ENCODE measurements around the gene TENT5D. TPM values are rescaled to one million over a fixed set of nuclear protein-coding genes. Genes with fewer than 3 reads are reported as not detected.
"Not testable (repeated sequence)": the region's sequence is repeated elsewhere in the genome, so short reads cannot be mapped to it uniquely, and the experiment has no call there.

Gene TENT5D
- total and polyA plus RNA-seq, 9 of the 15 experiments (the other 6 are each of a cell fraction or from before 2014, with no cell fraction given), result 0.08 to 0.41 (median 0.15) TPM; not detected in 1

- TF ChIP-seq THRA (IDR thresholded peaks at IDR 0.05) (no peak), ARNT (IDR thresholded peaks at IDR 0.05) (no peak), SP1 (CRISPR knock-in tag; IDR thresholded peaks at IDR 0.05) (no peak), NFIC (IDR thresholded peaks at IDR 0.05) (no peak), HDAC1 (IDR thresholded peaks at IDR 0.05) (no peak), ZNF586 (CRISPR knock-in tag; conservative IDR thresholded peaks at IDR 0.05) (no peak), SNIP1 (IDR thresholded peaks at IDR 0.05; ENCODE audit: low read depth) (no peak), RCOR1 (IDR thresholded peaks at IDR 0.05; ENCODE audit: borderline replicate concordance in 1 of 2, low read depth in 2 of 2, low read length in 2 of 2) (no peak)
Observed at GRCh38 chrX:80432863-80433262, 12.6 kb downstream of the TENT5D start (continued).

GRCh38 chrX:80468166-80468565 lies 47.9 kb downstream of the TENT5D start:
- H3K36me3 ChIP-seq (ENCODE audit: control insufficient read depth, insufficient read depth, low read length); H3K4me1 ChIP-seq (replicated peaks in 1 of 2; ENCODE audit: control insufficient read depth in 2 of 2, insufficient read depth in 2 of 2, low read length in 2 of 2); H3K79me2 ChIP-seq (ENCODE audit: control insufficient read depth, insufficient read depth, low read length); BruUV-seq (replicated peaks); in situ Hi-C loops (cut with MboI); H3K27me3 ChIP-seq (ENCODE audit: control insufficient read depth in 2 of 2, insufficient read depth in 2 of 2, low read length in 2 of 2); H3K4me2 ChIP-seq (ENCODE audit: insufficient read depth, low read length); H3K9me3 ChIP-seq (replicated peaks; ENCODE audit: control insufficient read depth, insufficient read depth, low read depth, low read length); H3K27ac ChIP-seq (ENCODE audit: extremely low read depth, low read depth, low read length); POLR2A ChIA-PET; ATAC-seq; intact Hi-C loops (cut with micrococcal nuclease); H4K20me1 ChIP-seq (replicated peaks; ENCODE audit: control insufficient read depth, insufficient read depth, low read length); DNase-seq (ENCODE audit: extremely low read depth in 1 of 4, low spot score in 3 of 4); CTCF ChIA-PET (ENCODE audit: low intra/inter-chr PET ratio); H2AFZ ChIP-seq (ENCODE audit: low read depth, low read length); H3K9ac ChIP-seq (ENCODE audit: insufficient read depth in 1 of 2, low read depth in 2 of 2, low read length in 2 of 2); FAIRE-seq; H3K4me3 ChIP-seq; H3K9me1 ChIP-seq (ENCODE audit: control insufficient read depth, insufficient read depth, low read length): not testable (repeated sequence)
- 0% methylated on average over 1 of the region's 4 CpGs for WGBS (ENCODE audit: insufficient coverage, low coverage, missing lambda C conversion rate)
- peak; percentile 26 for TF ChIP-seq ZNF146 (CRISPR knock-in tag; IDR thresholded peaks at IDR 0.05; ENCODE audit: unreplicated experiment)

All from K562 (cell line).